Activated CD4-positive, alpha-beta T cell treated with anti-CD3 and anti-CD28 coated beads for 36 hours (primary cell): ENCODE data around the gene RASGRF1. TPM values are rescaled to one million over a fixed set of nuclear protein-coding genes. Genes with fewer than 3 reads are reported as not detected.

Experiments
- ATAC-seq: fragments of 200-7000 bp; cut with Tn5 transposase; one replicate; pipeline ENCODE4 v1.10.0; 2021; ENCODE audit warnings: mild to moderate bottlenecking, moderate library complexity
- CTCF ChIA-PET: fragments of 350-600 bp; sonication (Branson Sonifier 250); formaldehyde crosslinking; loops from one replicate; lab custom pipeline; 2021; ENCODE audit warnings: antibody characterized with exemption; lab: Charles Lee
- POLR2A ChIA-PET: fragments of 350-600 bp; sonication (Branson Sonifier 250); formaldehyde crosslinking; loops from one replicate; lab custom pipeline; 2021; ENCODE audit warnings: antibody characterized with exemption, inconsistent platforms; lab: Charles Lee
- DNase-seq: peaks from one replicate; pipeline ENCODE4 v3.0.0-alpha.2; 2020
- H3K27ac Mint-ChIP-seq: one replicate; pipeline ENCODE4 v1.8.0; 2021; ENCODE audit warnings: mixed read lengths
- H3K27me3 Mint-ChIP-seq: one replicate; pipeline ENCODE4 v1.8.0; 2021; ENCODE audit warnings: mixed read lengths
- H3K36me3 Mint-ChIP-seq: one replicate; pipeline ENCODE4 v1.8.0; 2021; ENCODE audit warnings: low read depth, mixed read lengths
- H3K4me1 Mint-ChIP-seq: one replicate; pipeline ENCODE4 v1.8.0; 2021; ENCODE audit warnings: mixed read lengths
- H3K4me3 Mint-ChIP-seq: one replicate; pipeline ENCODE4 v1.8.0; 2021; ENCODE audit warnings: mild to moderate bottlenecking, moderate library complexity, mixed read lengths
- H3K9me3 Mint-ChIP-seq: one replicate; pipeline ENCODE4 v1.8.0; 2021; ENCODE audit warnings: low read depth, mixed read lengths
- intact Hi-C, 2 experiments: fragments of 100-400 bp; cut with DNase I in 1 of 2; cut with micrococcal nuclease in 1 of 2; formaldehyde crosslinking; loops; one replicate each; pipeline versions ENCODE4 v1.14.2 to v1.15.1; 2022 to 2024; cut with DNase I, micrococcal nuclease
- total RNA-seq, 2 experiments: library from RNA; stranded (reverse); gene quantifications; one replicate each; pipeline ENCODE4 v1.2.3, GENCODE V29; 2021

Gene RASGRF1
- total RNA-seq, 2 experiments from 2014 or later = not detected

- CTCF ChIA-PET = interaction anchor here (0.7 kb wide), 1 partner anchor 825 kb away, joined by 3 read pairs; no protein-coding TSS in a partner anchor
- intact Hi-C loops = no loop called here
- peaks cover 61% of the 10 kb centered on the region for H3K27me3 Mint-ChIP-seq
- peaks cover 10% of the 10 kb centered on the region for H3K4me1 Mint-ChIP-seq
- POLR2A ChIA-PET = no interaction called here
- H3K4me3 Mint-ChIP-seq = no peak overlapping the region
- H3K27ac Mint-ChIP-seq = no peak overlapping the region
- ATAC-seq (no peak), DNase-seq (no peak)
- H3K9me3 Mint-ChIP-seq = no peaks in the 10 kb centered on the region
- H3K36me3 Mint-ChIP-seq = no peaks in the 10 kb centered on the region
Measured at GRCh38 chr15:79093352-79093935, 2.9 kb upstream of the RASGRF1 start.

- Mint-ChIP-seq H3K9me3 (no peaks in the 10 kb centered on the region), H3K4me1 (peaks cover 10% of the 10 kb centered on the region), H3K4me3 (no peak overlapping the region), H3K36me3 (no peaks in the 10 kb centered on the region), H3K27ac (no peak overlapping the region), H3K27me3 (peaks cover 64% of the 10 kb centered on the region)
- ChIA-PET POLR2A (no interaction called here), CTCF (no interaction called here)
- no peak for ATAC-seq
- intact Hi-C loops = no loop called here
- no peak for DNase-seq
Measured at GRCh38 chr15:79092382-79092781, 1.8 kb upstream of the RASGRF1 start.

- Mint-ChIP-seq H3K9me3 (no peaks in the 10 kb centered on the region), H3K4me1 (peaks cover 10% of the 10 kb centered on the region), H3K27me3 (peaks cover 62% of the 10 kb centered on the region), H3K36me3 (no peaks in the 10 kb centered on the region), H3K27ac (no peak overlapping the region), H3K4me3 (no peak overlapping the region)
- intact Hi-C loops = no loop called here
- ATAC-seq (peak; percentile 74), DNase-seq (peak; percentile 61)
- ChIA-PET CTCF (interaction anchor here (0.7 to 1.0 kb wide), 2 partner anchors 63 to 89 kb away, joined by 3 to 5 read pairs; no protein-coding TSS in a partner anchor), POLR2A (no interaction called here)
Measured at GRCh38 chr15:79091204-79091867, 756 bp upstream of the RASGRF1 start.

- no peaks in the 10 kb centered on the region for H3K36me3 Mint-ChIP-seq
- ATAC-seq (no peak), DNase-seq (no peak)
- H3K27me3 Mint-ChIP-seq = peaks cover 59% of the 10 kb centered on the region
- intact Hi-C loops = no loop called here
- POLR2A ChIA-PET = no interaction called here
- H3K27ac Mint-ChIP-seq = no peak overlapping the region
- CTCF ChIA-PET = interaction anchor here (0.5 kb wide), 1 partner anchor 292 kb away, joined by 3 read pairs; no protein-coding TSS in a partner anchor
- H3K9me3 Mint-ChIP-seq = no peaks in the 10 kb centered on the region
- H3K4me3 Mint-ChIP-seq = no peak overlapping the region
- H3K4me1 Mint-ChIP-seq = peaks cover 10% of the 10 kb centered on the region
Measured at GRCh38 chr15:79089890-79090486, 592 bp downstream of the RASGRF1 start.

GRCh38 chr15:79089331-79089889, 1.2 kb downstream of the RASGRF1 start:
- POLR2A ChIA-PET = no interaction called here
- Mint-ChIP-seq H3K36me3 (no peaks in the 10 kb centered on the region), H3K27me3 (peaks cover 61% of the 10 kb centered on the region), H3K9me3 (no peaks in the 10 kb centered on the region), H3K4me1 (peaks cover 10% of the 10 kb centered on the region), H3K4me3 (no peak overlapping the region), H3K27ac (no peak overlapping the region)
- no peak for DNase-seq
- CTCF ChIA-PET = interaction anchor here (0.5 to 1.0 kb wide), 2 partner anchors 11 to 292 kb away, joined by 3 read pairs; no protein-coding TSS in a partner anchor
- intact Hi-C loops = no loop called here
- ATAC-seq = no peak

- peaks cover 10% of the 10 kb centered on the region for H3K4me1 Mint-ChIP-seq
- no peaks in the 10 kb centered on the region for H3K9me3 Mint-ChIP-seq
- ChIA-PET POLR2A (no interaction called here), CTCF (interaction anchor here (0.6 to 1.0 kb wide), 2 partner anchors 12 to 622 kb away, joined by 3 read pairs; no protein-coding TSS in a partner anchor)
- no peaks in the 10 kb centered on the region for H3K36me3 Mint-ChIP-seq
- H3K27me3 Mint-ChIP-seq = peaks cover 58% of the 10 kb centered on the region
- H3K4me3 Mint-ChIP-seq = no peak overlapping the region
- H3K27ac Mint-ChIP-seq = no peak overlapping the region
- intact Hi-C loops = no loop called here
- no peak for DNase-seq
- ATAC-seq = no peak
Measured at GRCh38 chr15:79088426-79089205, 2.0 kb downstream of the RASGRF1 start.

- no peak for DNase-seq
- no peak overlapping the region for H3K27ac Mint-ChIP-seq
- peaks cover 42% of the 10 kb centered on the region for H3K27me3 Mint-ChIP-seq
- H3K4me1 Mint-ChIP-seq = peaks cover 9% of the 10 kb centered on the region
- H3K4me3 Mint-ChIP-seq = no peak overlapping the region
- no peak for ATAC-seq
- H3K36me3 Mint-ChIP-seq = no peaks in the 10 kb centered on the region
- ChIA-PET POLR2A (no interaction called here), CTCF (interaction anchor here (2.2 kb wide), 1 partner anchor 98 kb away, joined by 5 read pairs; no protein-coding TSS in a partner anchor)
- intact Hi-C loops = no loop called here
- no peaks in the 10 kb centered on the region for H3K9me3 Mint-ChIP-seq
Measured at GRCh38 chr15:79086814-79087213, 3.8 kb downstream of the RASGRF1 start.

- Mint-ChIP-seq H3K4me3 (no peak overlapping the region), H3K9me3 (no peaks in the 10 kb centered on the region), H3K4me1 (no peaks in the 10 kb centered on the region), H3K36me3 (no peaks in the 10 kb centered on the region), H3K27me3 (peaks cover 26% of the 10 kb centered on the region), H3K27ac (no peak overlapping the region)
- intact Hi-C loops = no loop called here
- POLR2A ChIA-PET = no interaction called here
- DNase-seq = no peak
- ATAC-seq = no peak
- CTCF ChIA-PET = no interaction called here
Measured at GRCh38 chr15:79084308-79084968, 6.1 kb downstream of the RASGRF1 start.

GRCh38 chr15:79083154-79083553, 7.4 kb downstream of the RASGRF1 start:
- DNase-seq = no peak
- Mint-ChIP-seq H3K9me3 (no peaks in the 10 kb centered on the region), H3K27ac (no peak overlapping the region), H3K4me1 (no peaks in the 10 kb centered on the region), H3K36me3 (no peaks in the 10 kb centered on the region), H3K27me3 (peaks cover 19% of the 10 kb centered on the region), H3K4me3 (no peak overlapping the region)
- ChIA-PET CTCF (no interaction called here), POLR2A (no interaction called here)
- no peak for ATAC-seq
- intact Hi-C loops = no loop called here

- CTCF ChIA-PET = no interaction called here
- no peaks in the 10 kb centered on the region for H3K4me1 Mint-ChIP-seq
- intact Hi-C loops = no loop called here
Measured at GRCh38 chr15:79082363-79083070, 8.1 kb downstream of the RASGRF1 start.

More at GRCh38 chr15:79082363-79083070, 8.1 kb downstream of the RASGRF1 start:
- Mint-ChIP-seq H3K36me3 (no peaks in the 10 kb centered on the region), H3K27ac (no peak overlapping the region), H3K27me3 (peaks cover 17% of the 10 kb centered on the region), H3K4me3 (no peak overlapping the region), H3K9me3 (no peaks in the 10 kb centered on the region)
- ATAC-seq (no peak), DNase-seq (no peak)
- POLR2A ChIA-PET = no interaction called here
